Chondrocyte (in vitro differentiated cells): ENCODE measurements around the gene ASF1A. TPM values are rescaled to one million over a fixed set of nuclear protein-coding genes. Genes with fewer than 3 reads are reported as not detected.

Experiments
- DNase-seq: peaks from one replicate; pipeline ENCODE4 v3.0.0; 2021; ENCODE audit warnings: mixed read lengths, low spot score
- H3K27ac Mint-ChIP-seq: one replicate; pipeline ENCODE4 v1.8.0; 2021; ENCODE audit warnings: mild to moderate bottlenecking, moderate library complexity, mixed read lengths; ENCODE audit not compliant: unreplicated experiment
- H3K27me3 Mint-ChIP-seq: 2 replicates; pipeline ENCODE4 v1.8.0; 2021; ENCODE audit warnings: low read depth, mixed read lengths
- H3K36me3 Mint-ChIP-seq: 2 replicates; pipeline ENCODE4 v1.8.0; 2021; ENCODE audit warnings: low read depth, mixed read lengths
- H3K4me1 Mint-ChIP-seq: 2 replicates; pipeline ENCODE4 v1.8.0; 2021; ENCODE audit warnings: low read depth, mild to moderate bottlenecking, mixed read lengths
- H3K4me3 Mint-ChIP-seq: one replicate; pipeline ENCODE4 v1.8.0; 2021; ENCODE audit warnings: mild to moderate bottlenecking, moderate library complexity, mixed read lengths; ENCODE audit not compliant: unreplicated experiment
- H3K9me3 Mint-ChIP-seq: 2 replicates; pipeline ENCODE4 v1.8.0; 2021; ENCODE audit warnings: low read depth, mixed read lengths
- total RNA-seq: library from RNA; stranded (reverse); gene quantifications from 3 replicates; pipeline ENCODE4 v1.2.1, GENCODE V29; 2021
- TF ChIP-seq, protein P1 (sequence below): fragments of 200-600 bp; sonication (generic); IDR thresholded peaks from 2 replicates; pipeline ENCODE4 v1.5.0; 2021; ENCODE audit warnings: antibody characterized with exemption, mild to moderate bottlenecking, moderate library complexity

ASF1A gene
- total RNA-seq, 1 donor from 2014 or later: 18.7 TPM

DNA sequence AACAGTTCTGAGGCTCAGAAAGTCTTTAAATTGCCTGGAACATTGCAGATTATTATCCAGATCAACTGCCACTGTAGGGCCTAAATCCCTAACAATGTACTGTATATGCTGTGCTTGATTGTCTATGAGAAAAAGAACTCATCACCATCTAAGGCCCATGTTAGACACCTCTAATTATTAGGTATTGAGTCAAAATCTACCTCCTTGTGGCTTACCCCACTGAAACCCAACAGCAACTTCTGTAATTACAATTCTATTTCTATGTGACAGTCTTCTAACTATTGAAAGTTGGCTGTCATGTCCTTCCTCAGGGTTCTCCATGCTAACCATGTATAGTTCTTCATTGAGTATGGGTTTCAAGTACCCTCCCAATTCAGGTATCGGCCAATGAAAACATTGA is 27.1 kb downstream of the ASF1A start:
- H3K36me3 Mint-ChIP-seq: peaks cover 20% of the 10 kb centered on the region

DNA sequence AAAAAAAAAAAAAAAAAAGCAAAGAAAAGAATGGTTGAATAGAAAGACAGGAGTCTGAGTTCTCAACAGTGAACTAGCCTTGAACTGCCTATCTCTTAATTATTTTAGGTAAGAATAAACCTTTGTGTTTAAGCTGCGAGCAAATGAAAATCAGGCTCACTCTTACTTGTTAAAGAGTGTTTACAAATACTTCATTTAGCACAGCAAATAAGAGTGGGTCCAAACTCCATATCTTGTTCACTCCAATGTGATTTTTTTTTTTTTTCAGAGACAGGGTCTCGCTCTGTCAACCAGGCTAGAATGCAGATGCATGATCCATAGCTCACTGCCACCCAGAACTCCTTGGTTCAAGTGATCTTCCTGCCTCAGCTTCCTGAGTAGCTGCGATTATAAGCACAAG is 29.1 kb downstream of the ASF1A start:
- peaks cover 21% of the 10 kb centered on the region for H3K36me3 Mint-ChIP-seq
- DNase-seq: no peak
- H3K9me3 Mint-ChIP-seq: no peaks in the 10 kb centered on the region

More for the DNA sequence above, 27.1 kb downstream of the ASF1A start:
- no peaks in the 10 kb centered on the region for H3K27me3 Mint-ChIP-seq
- H3K4me1 Mint-ChIP-seq: no peaks in the 10 kb centered on the region
- TF ChIP-seq, protein P1, sequence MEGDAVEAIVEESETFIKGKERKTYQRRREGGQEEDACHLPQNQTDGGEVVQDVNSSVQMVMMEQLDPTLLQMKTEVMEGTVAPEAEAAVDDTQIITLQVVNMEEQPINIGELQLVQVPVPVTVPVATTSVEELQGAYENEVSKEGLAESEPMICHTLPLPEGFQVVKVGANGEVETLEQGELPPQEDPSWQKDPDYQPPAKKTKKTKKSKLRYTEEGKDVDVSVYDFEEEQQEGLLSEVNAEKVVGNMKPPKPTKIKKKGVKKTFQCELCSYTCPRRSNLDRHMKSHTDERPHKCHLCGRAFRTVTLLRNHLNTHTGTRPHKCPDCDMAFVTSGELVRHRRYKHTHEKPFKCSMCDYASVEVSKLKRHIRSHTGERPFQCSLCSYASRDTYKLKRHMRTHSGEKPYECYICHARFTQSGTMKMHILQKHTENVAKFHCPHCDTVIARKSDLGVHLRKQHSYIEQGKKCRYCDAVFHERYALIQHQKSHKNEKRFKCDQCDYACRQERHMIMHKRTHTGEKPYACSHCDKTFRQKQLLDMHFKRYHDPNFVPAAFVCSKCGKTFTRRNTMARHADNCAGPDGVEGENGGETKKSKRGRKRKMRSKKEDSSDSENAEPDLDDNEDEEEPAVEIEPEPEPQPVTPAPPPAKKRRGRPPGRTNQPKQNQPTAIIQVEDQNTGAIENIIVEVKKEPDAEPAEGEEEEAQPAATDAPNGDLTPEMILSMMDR: no peak
- no peaks in the 10 kb centered on the region for H3K9me3 Mint-ChIP-seq
- H3K27ac Mint-ChIP-seq: no peak overlapping the region
- no peak for DNase-seq
- no peak overlapping the region for H3K4me3 Mint-ChIP-seq

DNA sequence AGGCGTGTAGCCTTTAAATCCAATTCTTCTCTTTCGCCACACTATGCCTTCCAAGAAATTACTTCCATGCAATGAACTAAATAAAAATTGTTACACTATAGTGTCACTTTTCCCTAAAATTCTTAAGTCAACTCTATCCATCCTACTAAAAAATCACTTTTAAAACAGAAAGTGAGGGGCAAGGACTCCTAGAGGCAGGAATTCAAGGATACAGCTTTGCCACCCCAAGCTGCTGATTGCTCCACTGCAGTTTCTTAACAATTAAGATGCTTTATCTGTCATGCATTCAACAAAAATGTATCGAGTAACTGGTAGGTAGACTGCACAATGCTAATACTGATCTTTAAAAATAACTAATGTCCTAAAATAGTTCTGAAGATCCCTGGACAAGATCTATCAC is 36.7 kb downstream of the ASF1A start:
- no peak overlapping the region for H3K4me3 Mint-ChIP-seq
- no peaks in the 10 kb centered on the region for H3K9me3 Mint-ChIP-seq
- DNase-seq: no peak
- TF ChIP-seq, protein P1: no peak
- no peaks in the 10 kb centered on the region for H3K27me3 Mint-ChIP-seq
- H3K4me1 Mint-ChIP-seq: peaks cover 15% of the 10 kb centered on the region
- no peak overlapping the region for H3K27ac Mint-ChIP-seq
- H3K36me3 Mint-ChIP-seq: peaks cover 6% of the 10 kb centered on the region

More for the DNA sequence above, 29.1 kb downstream of the ASF1A start:
- no peak overlapping the region for H3K27ac Mint-ChIP-seq
- H3K4me1 Mint-ChIP-seq: no peaks in the 10 kb centered on the region
- no peak overlapping the region for H3K4me3 Mint-ChIP-seq
- TF ChIP-seq, protein P1: no peak
- no peaks in the 10 kb centered on the region for H3K27me3 Mint-ChIP-seq

DNA sequence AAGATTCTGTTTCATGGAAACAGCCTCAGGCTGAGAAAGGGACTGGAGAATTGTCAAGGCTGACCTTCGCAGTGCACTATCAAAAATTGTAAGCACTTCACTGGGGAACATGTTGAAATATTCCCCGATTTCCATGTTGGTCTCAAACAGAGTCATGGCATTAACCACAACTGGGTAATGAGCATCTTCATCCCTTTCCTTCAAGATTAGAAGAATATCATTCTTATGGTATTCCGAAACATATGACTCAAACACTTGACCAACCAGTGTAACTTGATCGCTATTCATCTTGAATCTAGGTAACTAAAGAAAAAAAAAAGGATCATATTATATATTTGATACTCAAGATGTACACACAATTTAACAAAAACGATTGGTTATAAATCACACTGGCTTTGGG is 37.5 kb downstream of the ASF1A start:
- H3K4me3 Mint-ChIP-seq: no peak overlapping the region
- no peaks in the 10 kb centered on the region for H3K9me3 Mint-ChIP-seq
- H3K27me3 Mint-ChIP-seq: no peaks in the 10 kb centered on the region
- no peak overlapping the region for H3K27ac Mint-ChIP-seq
- H3K36me3 Mint-ChIP-seq: peaks cover 6% of the 10 kb centered on the region
- peaks cover 17% of the 10 kb centered on the region for H3K4me1 Mint-ChIP-seq
- DNase-seq: no peak
- TF ChIP-seq, protein P1: no peak

DNA sequence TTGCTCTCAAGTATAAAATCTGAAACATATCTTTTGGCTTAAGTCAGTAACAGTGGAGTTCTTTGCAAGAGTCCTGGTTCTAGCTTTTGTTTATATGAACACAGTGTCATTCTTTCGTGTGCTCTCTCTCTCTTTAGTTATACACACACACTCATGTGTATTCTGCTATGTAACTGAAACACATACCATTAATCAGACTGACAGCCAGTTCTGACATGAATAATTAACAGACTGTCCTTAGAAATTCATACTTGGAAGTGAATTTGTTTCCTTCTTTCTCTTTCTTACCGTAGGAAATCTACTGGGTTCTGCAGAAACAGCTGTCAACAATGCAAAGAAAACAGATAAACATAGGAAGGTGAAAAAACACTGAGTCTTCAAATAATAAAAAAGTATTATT is 38.5 kb downstream of the ASF1A start:
- H3K4me1 Mint-ChIP-seq: peaks cover 17% of the 10 kb centered on the region
- TF ChIP-seq, protein P1: no peak
- no peak for DNase-seq
- no peaks in the 10 kb centered on the region for H3K9me3 Mint-ChIP-seq
- no peaks in the 10 kb centered on the region for H3K27me3 Mint-ChIP-seq
- no peak overlapping the region for H3K27ac Mint-ChIP-seq
- peaks cover 6% of the 10 kb centered on the region for H3K36me3 Mint-ChIP-seq
- no peak overlapping the region for H3K4me3 Mint-ChIP-seq
